HepG2 (cell line): ENCODE measurements around the gene SECTM1. TPM values are rescaled to one million over a fixed set of nuclear protein-coding genes. Genes with fewer than 3 reads are reported as not detected.

ENCODE experiments used
- HOXA7 ChIP-seq: sonication (generic); formaldehyde crosslinking; IDR thresholded peaks from 2 replicates; pipeline ENCODE4 v1.8.1; 2022; ENCODE audit warnings: mild to moderate bottlenecking, missing genetic modification reagents, moderate library complexity
- NFYB ChIP-seq: sonication (generic); formaldehyde crosslinking; IDR thresholded peaks from 2 replicates; pipeline ENCODE4 v1.4.0; 2020; ENCODE audit warnings: missing genetic modification reagents
- SMAD9 ChIP-seq: sonication (generic); formaldehyde crosslinking; IDR thresholded peaks from 2 replicates; pipeline ENCODE4 v1.5.1; 2020; ENCODE audit warnings: mild to moderate bottlenecking, missing genetic modification reagents
- SRSF1 ChIP-seq: fragments of 200-400 bp; formaldehyde crosslinking; optimal IDR thresholded peaks from 2 replicates; pipeline ENCODE3; 2017; ENCODE audit warnings: mild to moderate bottlenecking, low read depth, low read length, moderate library complexity
- ZMAT3 ChIP-seq: sonication (generic); formaldehyde crosslinking; conservative IDR thresholded peaks from 2 replicates; pipeline ENCODE4 v1.7.0; 2021; ENCODE audit warnings: missing genetic modification reagents
- ZNF614 ChIP-seq: IDR thresholded peaks from 2 replicates; pipeline ENCODE4 v1.6.1; 2018; ENCODE audit warnings: missing biosample characterization, missing genetic modification reagents, inconsistent platforms, borderline replicate concordance
- ZNF891 ChIP-seq: sonication (generic); formaldehyde crosslinking; IDR thresholded peaks from 2 replicates; pipeline ENCODE4 v1.5.0; 2020; ENCODE audit warnings: mild to moderate bottlenecking, missing genetic modification reagents
- polyA plus RNA-seq, 8 experiments: library from polyadenylated mRNA; depleted of rRNA in 3 of 8; stranded (reverse) in 7 of 8; unstranded in 1 of 8; fragments of >200 nt; fragmentation: Illumina TruSeq in 4 of 8; extraction: Trizol in 4 of 8; gene quantifications; 2 replicates each; pipeline versions ENCODE4 v1.2.1 to v1.2.3, GENCODE V29; 2011 to 2016; ENCODE audit warnings: low read depth in 4 of 8, missing spikeins in 1 of 8, mixed read lengths in 1 of 8; ENCODE audit not compliant: insufficient read depth in 1 of 8
- total RNA-seq, 5 experiments: library from RNA; depleted of rRNA; stranded (reverse); fragments of >200 nt; fragmentation: Illumina TruSeq; extraction: Trizol; gene quantifications; 2 replicates each; pipeline ENCODE4 v1.2.3, GENCODE V29; 2016; ENCODE audit warnings: low read depth in 1 of 5
- TF ChIP-seq, protein P1 (sequence below): sonication (generic); formaldehyde crosslinking; IDR thresholded peaks from 2 replicates; pipeline ENCODE4 v1.4.0; 2020; ENCODE audit warnings: mild to moderate bottlenecking, low read depth, missing genetic modification reagents
- TF ChIP-seq, protein P2 (sequence below): sonication (generic); formaldehyde crosslinking; IDR thresholded peaks from 2 replicates; pipeline ENCODE4 v1.9.0; 2022; ENCODE audit warnings: missing genetic modification reagents, mild to moderate bottlenecking, borderline replicate concordance
- TF ChIP-seq, protein P3 (sequence below): sonication (generic); formaldehyde crosslinking; IDR thresholded peaks from 2 replicates; pipeline ENCODE4 v1.5.0; 2020; ENCODE audit warnings: missing genetic modification reagents
- TF ChIP-seq, protein P4 (sequence below): sonication (generic); formaldehyde crosslinking; IDR thresholded peaks from 2 replicates; pipeline ENCODE4 v1.4.0; 2020; ENCODE audit warnings: missing genetic modification reagents
- TF ChIP-seq, protein P5 (sequence below): sonication (generic); formaldehyde crosslinking; IDR thresholded peaks from 2 replicates; pipeline ENCODE4 v1.4.0; 2020; ENCODE audit warnings: missing genetic modification reagents
- TF ChIP-seq, protein P6 (sequence below): sonication (generic); formaldehyde crosslinking; IDR thresholded peaks from 2 replicates; pipeline ENCODE4 v1.5.0; 2020; ENCODE audit warnings: missing genetic modification reagents, mild to moderate bottlenecking, borderline replicate concordance
- TF ChIP-seq, protein P7 (sequence below): sonication (generic); formaldehyde crosslinking; IDR thresholded peaks from 2 replicates; pipeline ENCODE4 v1.5.0; 2020; ENCODE audit warnings: mild to moderate bottlenecking, missing genetic modification reagents, moderate library complexity

The SECTM1 gene
- total and polyA plus RNA-seq, 2 of the 13 experiments (the other 11 are each of a cell fraction or from before 2014, with no cell fraction given): 3.5 to 5.3 TPM

DNA sequence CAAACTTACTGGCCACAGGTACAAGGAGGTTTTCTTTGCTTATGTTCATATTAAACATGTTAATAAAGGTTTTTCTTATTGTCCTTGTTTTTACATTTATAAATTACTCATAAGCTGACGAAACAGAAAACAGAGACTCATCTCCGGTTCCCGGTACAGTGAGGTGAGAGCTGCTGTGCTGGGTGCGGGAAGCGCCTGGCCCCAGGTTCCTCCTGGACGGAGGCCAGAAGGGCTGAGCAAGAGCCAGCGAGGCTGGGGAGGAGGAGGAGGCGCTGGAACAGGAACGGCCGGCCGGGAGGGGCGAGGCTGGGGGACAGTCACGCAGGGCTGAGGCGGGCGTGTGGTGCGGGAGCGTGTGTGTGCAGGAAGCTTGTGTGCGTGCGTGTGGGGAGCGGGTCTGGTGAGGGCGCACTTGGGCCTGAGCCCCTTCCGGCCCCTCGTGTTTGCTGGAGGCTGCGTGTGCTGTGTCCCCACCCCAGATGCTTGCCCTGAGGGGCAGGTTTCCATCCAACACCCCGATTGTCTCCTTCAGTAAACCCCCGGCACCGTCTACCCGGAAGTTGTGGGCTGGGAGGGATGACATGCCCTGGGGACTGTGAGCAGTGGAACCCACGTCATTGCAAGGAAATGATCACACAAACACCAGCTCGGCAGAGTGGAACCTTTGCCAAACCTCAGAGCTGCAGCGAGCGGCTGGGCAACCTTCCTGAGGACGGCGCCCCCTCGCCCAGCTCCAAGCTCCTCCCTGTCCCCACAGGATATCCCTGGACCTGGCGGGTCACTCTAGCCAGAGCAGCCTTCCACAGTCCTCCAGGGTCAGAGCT is 35.6 kb downstream of the SECTM1 start (continued):
- TF ChIP-seq, protein P1, sequence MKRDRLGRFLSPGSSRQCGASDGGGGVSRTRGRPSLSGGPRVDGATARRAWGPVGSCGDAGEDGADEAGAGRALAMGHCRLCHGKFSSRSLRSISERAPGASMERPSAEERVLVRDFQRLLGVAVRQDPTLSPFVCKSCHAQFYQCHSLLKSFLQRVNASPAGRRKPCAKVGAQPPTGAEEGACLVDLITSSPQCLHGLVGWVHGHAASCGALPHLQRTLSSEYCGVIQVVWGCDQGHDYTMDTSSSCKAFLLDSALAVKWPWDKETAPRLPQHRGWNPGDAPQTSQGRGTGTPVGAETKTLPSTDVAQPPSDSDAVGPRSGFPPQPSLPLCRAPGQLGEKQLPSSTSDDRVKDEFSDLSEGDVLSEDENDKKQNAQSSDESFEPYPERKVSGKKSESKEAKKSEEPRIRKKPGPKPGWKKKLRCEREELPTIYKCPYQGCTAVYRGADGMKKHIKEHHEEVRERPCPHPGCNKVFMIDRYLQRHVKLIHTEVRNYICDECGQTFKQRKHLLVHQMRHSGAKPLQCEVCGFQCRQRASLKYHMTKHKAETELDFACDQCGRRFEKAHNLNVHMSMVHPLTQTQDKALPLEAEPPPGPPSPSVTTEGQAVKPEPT: no peak
- TF ChIP-seq ZNF891 (CRISPR knock-in tag): peak; percentile 71; the same call in 1 of the 2 replicates
- TF ChIP-seq, protein P2, sequence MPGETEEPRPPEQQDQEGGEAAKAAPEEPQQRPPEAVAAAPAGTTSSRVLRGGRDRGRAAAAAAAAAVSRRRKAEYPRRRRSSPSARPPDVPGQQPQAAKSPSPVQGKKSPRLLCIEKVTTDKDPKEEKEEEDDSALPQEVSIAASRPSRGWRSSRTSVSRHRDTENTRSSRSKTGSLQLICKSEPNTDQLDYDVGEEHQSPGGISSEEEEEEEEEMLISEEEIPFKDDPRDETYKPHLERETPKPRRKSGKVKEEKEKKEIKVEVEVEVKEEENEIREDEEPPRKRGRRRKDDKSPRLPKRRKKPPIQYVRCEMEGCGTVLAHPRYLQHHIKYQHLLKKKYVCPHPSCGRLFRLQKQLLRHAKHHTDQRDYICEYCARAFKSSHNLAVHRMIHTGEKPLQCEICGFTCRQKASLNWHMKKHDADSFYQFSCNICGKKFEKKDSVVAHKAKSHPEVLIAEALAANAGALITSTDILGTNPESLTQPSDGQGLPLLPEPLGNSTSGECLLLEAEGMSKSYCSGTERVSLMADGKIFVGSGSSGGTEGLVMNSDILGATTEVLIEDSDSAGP (CRISPR knock-in tag): peak; percentile 77; the same call in 1 of the 2 replicates
- TF ChIP-seq, protein P3, sequence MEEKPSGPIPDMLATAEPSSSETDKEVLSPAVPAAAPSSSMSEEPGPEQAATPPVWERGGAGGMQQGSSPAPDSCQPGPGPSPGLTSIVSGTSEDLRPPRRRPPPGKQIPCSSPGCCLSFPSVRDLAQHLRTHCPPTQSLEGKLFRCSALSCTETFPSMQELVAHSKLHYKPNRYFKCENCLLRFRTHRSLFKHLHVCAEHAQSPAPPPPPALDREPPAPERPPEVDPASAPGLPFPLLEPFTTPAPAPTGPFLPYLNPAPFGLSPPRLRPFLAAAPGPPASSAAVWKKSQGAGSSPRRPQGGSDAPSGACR (CRISPR knock-in tag): peak; percentile 60; the same call in 1 of the 2 replicates
- TF ChIP-seq, protein P4, sequence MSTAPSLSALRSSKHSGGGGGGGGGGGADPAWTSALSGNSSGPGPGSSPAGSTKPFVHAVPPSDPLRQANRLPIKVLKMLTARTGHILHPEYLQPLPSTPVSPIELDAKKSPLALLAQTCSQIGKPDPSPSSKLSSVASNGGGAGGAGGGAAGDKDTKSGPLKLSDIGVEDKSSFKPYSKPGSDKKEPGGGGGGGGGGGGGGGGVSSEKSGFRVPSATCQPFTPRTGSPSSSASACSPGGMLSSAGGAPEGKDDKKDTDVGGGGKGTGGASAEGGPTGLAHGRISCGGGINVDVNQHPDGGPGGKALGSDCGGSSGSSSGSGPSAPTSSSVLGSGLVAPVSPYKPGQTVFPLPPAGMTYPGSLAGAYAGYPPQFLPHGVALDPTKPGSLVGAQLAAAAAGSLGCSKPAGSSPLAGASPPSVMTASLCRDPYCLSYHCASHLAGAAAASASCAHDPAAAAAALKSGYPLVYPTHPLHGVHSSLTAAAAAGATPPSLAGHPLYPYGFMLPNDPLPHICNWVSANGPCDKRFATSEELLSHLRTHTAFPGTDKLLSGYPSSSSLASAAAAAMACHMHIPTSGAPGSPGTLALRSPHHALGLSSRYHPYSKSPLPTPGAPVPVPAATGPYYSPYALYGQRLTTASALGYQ: no peak
- TF ChIP-seq ZMAT3: peak; percentile 82
- peak; percentile 14; the same call in 1 of the 2 replicates for TF ChIP-seq SMAD9 (CRISPR knock-in tag)
- TF ChIP-seq, protein P5, sequence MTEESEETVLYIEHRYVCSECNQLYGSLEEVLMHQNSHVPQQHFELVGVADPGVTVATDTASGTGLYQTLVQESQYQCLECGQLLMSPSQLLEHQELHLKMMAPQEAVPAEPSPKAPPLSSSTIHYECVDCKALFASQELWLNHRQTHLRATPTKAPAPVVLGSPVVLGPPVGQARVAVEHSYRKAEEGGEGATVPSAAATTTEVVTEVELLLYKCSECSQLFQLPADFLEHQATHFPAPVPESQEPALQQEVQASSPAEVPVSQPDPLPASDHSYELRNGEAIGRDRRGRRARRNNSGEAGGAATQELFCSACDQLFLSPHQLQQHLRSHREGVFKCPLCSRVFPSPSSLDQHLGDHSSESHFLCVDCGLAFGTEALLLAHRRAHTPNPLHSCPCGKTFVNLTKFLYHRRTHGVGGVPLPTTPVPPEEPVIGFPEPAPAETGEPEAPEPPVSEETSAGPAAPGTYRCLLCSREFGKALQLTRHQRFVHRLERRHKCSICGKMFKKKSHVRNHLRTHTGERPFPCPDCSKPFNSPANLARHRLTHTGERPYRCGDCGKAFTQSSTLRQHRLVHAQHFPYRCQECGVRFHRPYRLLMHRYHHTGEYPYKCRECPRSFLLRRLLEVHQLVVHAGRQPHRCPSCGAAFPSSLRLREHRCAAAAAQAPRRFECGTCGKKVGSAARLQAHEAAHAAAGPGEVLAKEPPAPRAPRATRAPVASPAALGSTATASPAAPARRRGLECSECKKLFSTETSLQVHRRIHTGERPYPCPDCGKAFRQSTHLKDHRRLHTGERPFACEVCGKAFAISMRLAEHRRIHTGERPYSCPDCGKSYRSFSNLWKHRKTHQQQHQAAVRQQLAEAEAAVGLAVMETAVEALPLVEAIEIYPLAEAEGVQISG (CRISPR knock-in tag): peak; percentile 97
- peak; percentile 43; the same call in 1 of the 2 replicates for TF ChIP-seq ZNF614 (CRISPR knock-in tag)
- TF ChIP-seq, protein P6, sequence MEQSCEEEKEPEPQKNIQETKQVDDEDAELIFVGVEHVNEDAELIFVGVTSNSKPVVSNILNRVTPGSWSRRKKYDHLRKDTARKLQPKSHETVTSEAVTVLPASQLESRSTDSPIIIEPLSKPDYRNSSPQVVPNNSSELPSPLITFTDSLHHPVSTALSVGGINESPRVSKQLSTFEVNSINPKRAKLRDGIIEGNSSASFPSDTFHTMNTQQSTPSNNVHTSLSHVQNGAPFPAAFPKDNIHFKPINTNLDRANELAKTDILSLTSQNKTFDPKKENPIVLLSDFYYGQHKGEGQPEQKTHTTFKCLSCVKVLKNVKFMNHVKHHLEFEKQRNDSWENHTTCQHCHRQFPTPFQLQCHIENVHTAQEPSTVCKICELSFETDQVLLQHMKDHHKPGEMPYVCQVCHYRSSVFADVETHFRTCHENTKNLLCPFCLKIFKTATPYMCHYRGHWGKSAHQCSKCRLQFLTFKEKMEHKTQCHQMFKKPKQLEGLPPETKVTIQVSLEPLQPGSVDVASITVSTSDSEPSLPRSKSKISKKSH: 0 out of 2 replicates have a peak, but pooled peaks have one; percentile 25
- TF ChIP-seq HOXA7 (CRISPR knock-in tag): no peak
- peak; percentile 65 for TF ChIP-seq SRSF1
- TF ChIP-seq NFYB: peak; percentile 5; the same call in 1 of the 2 replicates
- TF ChIP-seq, protein P7, sequence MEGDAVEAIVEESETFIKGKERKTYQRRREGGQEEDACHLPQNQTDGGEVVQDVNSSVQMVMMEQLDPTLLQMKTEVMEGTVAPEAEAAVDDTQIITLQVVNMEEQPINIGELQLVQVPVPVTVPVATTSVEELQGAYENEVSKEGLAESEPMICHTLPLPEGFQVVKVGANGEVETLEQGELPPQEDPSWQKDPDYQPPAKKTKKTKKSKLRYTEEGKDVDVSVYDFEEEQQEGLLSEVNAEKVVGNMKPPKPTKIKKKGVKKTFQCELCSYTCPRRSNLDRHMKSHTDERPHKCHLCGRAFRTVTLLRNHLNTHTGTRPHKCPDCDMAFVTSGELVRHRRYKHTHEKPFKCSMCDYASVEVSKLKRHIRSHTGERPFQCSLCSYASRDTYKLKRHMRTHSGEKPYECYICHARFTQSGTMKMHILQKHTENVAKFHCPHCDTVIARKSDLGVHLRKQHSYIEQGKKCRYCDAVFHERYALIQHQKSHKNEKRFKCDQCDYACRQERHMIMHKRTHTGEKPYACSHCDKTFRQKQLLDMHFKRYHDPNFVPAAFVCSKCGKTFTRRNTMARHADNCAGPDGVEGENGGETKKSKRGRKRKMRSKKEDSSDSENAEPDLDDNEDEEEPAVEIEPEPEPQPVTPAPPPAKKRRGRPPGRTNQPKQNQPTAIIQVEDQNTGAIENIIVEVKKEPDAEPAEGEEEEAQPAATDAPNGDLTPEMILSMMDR (CRISPR knock-in tag): peak; percentile 47
